GM23248 (cell line): ENCODE data around the gene GNAQ.

Experiments used
- EZH2 ChIP-seq: fragments of 200-600 bp; sonication (generic); IDR thresholded peaks from 2 replicates; pipeline ENCODE4 v1.6.1; 2018; ENCODE audit warnings: antibody characterized with exemption, mild to moderate bottlenecking; ENCODE audit not compliant: insufficient read depth, poor library complexity, severe bottlenecking
- EZH2phosphoT487 ChIP-seq: fragments of 200-600 bp; sonication (generic); IDR thresholded peaks from 2 replicates; pipeline ENCODE4 v1.6.1; 2018; ENCODE audit warnings: antibody characterized with exemption, moderate library complexity, mild to moderate bottlenecking, low read depth; ENCODE audit not compliant: insufficient read depth

DNA sequence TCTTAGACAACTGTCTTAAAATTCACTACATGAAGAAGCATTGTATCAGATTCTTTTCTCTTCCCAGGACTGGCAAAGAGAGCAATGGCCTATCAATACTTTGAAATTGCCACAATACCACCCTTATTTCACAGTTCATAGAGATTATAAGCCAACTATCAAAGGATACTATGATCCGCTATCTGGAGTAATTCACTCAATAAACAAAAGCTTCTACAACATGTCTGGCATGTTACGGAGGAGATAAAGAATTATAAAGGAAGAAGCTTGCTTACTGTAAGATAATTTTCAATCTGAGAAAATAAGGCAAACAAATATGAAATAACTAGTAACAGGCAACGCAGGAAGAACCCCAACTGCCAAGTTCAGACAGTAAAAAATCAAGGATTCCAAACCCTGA lies 114.8 kb downstream of the GNAQ start:
- TF ChIP-seq EZH2phosphoT487 (no peak), EZH2 (no peak)
